Muscle layer of duodenum (tissue), 2 donors: ENCODE data around the gene GTPBP8.
A peak's percentile ranks its signal among the peaks of the same experiment; 100 is the strongest.

Experiments
- H3K27ac ChIP-seq: one replicate; pipeline ENCODE4 v1.7.0; 2013; ENCODE audit warnings: mild to moderate bottlenecking, low read length
- H3K27me3 ChIP-seq: one replicate; pipeline ENCODE4 v1.7.0; 2013; ENCODE audit warnings: low read depth, mild to moderate bottlenecking, control low read depth, low read length
- H3K36me3 ChIP-seq, 2 donors: one replicate each; pipeline ENCODE4 v1.7.0; 2013; ENCODE audit warnings: low read length in 2 of 2, control low read depth in 1 of 2, mild to moderate bottlenecking in 1 of 2; ENCODE audit not compliant: insufficient read depth in 2 of 2, control insufficient read depth in 1 of 2
- H3K4me1 ChIP-seq, 2 donors: one replicate each; pipeline ENCODE4 v1.7.0; 2013; ENCODE audit warnings: low read length in 2 of 2, mild to moderate bottlenecking in 2 of 2, control low read depth in 1 of 2, moderate library complexity in 1 of 2; ENCODE audit not compliant: insufficient read depth in 2 of 2, control insufficient read depth in 1 of 2
- H3K4me3 ChIP-seq, 2 donors: one replicate each; pipeline ENCODE4 v1.7.0; 2013; ENCODE audit warnings: low read length in 2 of 2, low read depth in 1 of 2, mild to moderate bottlenecking in 1 of 2
- H3K9me3 ChIP-seq, 2 donors: one replicate each; pipeline ENCODE4 v1.7.0; 2013; ENCODE audit warnings: low read length in 2 of 2, control low read depth in 1 of 2, mild to moderate bottlenecking in 1 of 2; ENCODE audit not compliant: control insufficient read depth in 1 of 2
- donor health status: healthy.

The GTPBP8 gene

GRCh38 chr3:112973325-112974177 lies 17.2 kb upstream of the GTPBP8 start:
- Histone ChIP-seq H3K9me3 (no peaks in the 10 kb centered on the region), H3K4me3 (peak overlapping the region in 1 of 2 donors; percentile 45), H3K36me3 (no peaks in the 10 kb centered on the region), H3K27ac (no peak overlapping the region), H3K4me1 (no peaks in the 10 kb centered on the region), H3K27me3 (no peaks in the 10 kb centered on the region)

- peak overlapping the region in 1 of 2 donors; percentile 45 for H3K4me3 ChIP-seq
- no peaks in the 10 kb centered on the region for H3K27me3 ChIP-seq
- H3K36me3 ChIP-seq, result no peaks in the 10 kb centered on the region
- H3K9me3 ChIP-seq, result no peaks in the 10 kb centered on the region
- H3K4me1 ChIP-seq, result no peaks in the 10 kb centered on the region
- no peak overlapping the region for H3K27ac ChIP-seq
These were observed 16.6 kb upstream of the GTPBP8 start for GRCh38 chr3:112974178-112974517.

- H3K4me1 ChIP-seq, result no peaks in the 10 kb centered on the region
- H3K4me3 ChIP-seq, result peak within 1 kb of the TSS in 1 of 2 donors; percentile 45
- no peaks in the 10 kb centered on the region for H3K9me3 ChIP-seq
- H3K27me3 ChIP-seq, result no peaks in the 10 kb centered on the region
- no peaks in the 10 kb centered on the region for H3K36me3 ChIP-seq
- peak within 1 kb of the TSS; percentile 36 for H3K27ac ChIP-seq
These were observed 15.9 kb upstream of the GTPBP8 start, which contains the start of gene CD200R1 for GRCh38 chr3:112974894-112975293. Gene CD200R1, minus strand, starts transcription at chr3:112975103. Its CDS starts 246 bp downstream, at chr3:112974857.

- Histone ChIP-seq H3K4me3 (no peak overlapping the region), H3K27ac (no peak overlapping the region), H3K9me3 (no peaks in the 10 kb centered on the region), H3K36me3 (no peaks in the 10 kb centered on the region), H3K27me3 (no peaks in the 10 kb centered on the region), H3K4me1 (no peaks in the 10 kb centered on the region)
These were observed 14.8 kb upstream of the GTPBP8 start for GRCh38 chr3:112976001-112976400.

GRCh38 chr3:112976953-112977352 lies 13.8 kb upstream of the GTPBP8 start:
- Histone ChIP-seq H3K4me1 (no peaks in the 10 kb centered on the region), H3K9me3 (no peaks in the 10 kb centered on the region), H3K36me3 (no peaks in the 10 kb centered on the region), H3K27me3 (no peaks in the 10 kb centered on the region), H3K27ac (no peak overlapping the region), H3K4me3 (no peak overlapping the region)

- no peaks in the 10 kb centered on the region for H3K9me3 ChIP-seq
- H3K27me3 ChIP-seq, result no peaks in the 10 kb centered on the region
- H3K27ac ChIP-seq, result no peak overlapping the region
- H3K4me3 ChIP-seq, result no peak overlapping the region
- H3K36me3 ChIP-seq, result no peaks in the 10 kb centered on the region
- H3K4me1 ChIP-seq, result peaks cover 0 to 1% of the 10 kb centered on the region in 2 donors
These were observed 11.4 kb upstream of the GTPBP8 start for GRCh38 chr3:112979244-112979832.

- no peaks in the 10 kb centered on the region for H3K36me3 ChIP-seq
- H3K9me3 ChIP-seq, result no peaks in the 10 kb centered on the region
- no peak overlapping the region for H3K4me3 ChIP-seq
- no peaks in the 10 kb centered on the region for H3K27me3 ChIP-seq
- no peak overlapping the region for H3K27ac ChIP-seq
- peaks cover 0 to 6% of the 10 kb centered on the region in 2 donors for H3K4me1 ChIP-seq
These were observed 10.7 kb upstream of the GTPBP8 start for GRCh38 chr3:112980080-112980479.

GRCh38 chr3:112982710-112983109 lies 8.1 kb upstream of the GTPBP8 start:
- Histone ChIP-seq H3K27me3 (no peaks in the 10 kb centered on the region), H3K4me3 (no peak overlapping the region), H3K27ac (no peak overlapping the region), H3K36me3 (no peaks in the 10 kb centered on the region), H3K4me1 (peaks cover 0 to 6% of the 10 kb centered on the region in 2 donors), H3K9me3 (no peaks in the 10 kb centered on the region)

- H3K4me1 ChIP-seq, result peaks cover 0 to 6% of the 10 kb centered on the region in 2 donors
- no peaks in the 10 kb centered on the region for H3K9me3 ChIP-seq
- H3K27ac ChIP-seq, result no peak overlapping the region
- no peaks in the 10 kb centered on the region for H3K27me3 ChIP-seq
- no peaks in the 10 kb centered on the region for H3K36me3 ChIP-seq
- H3K4me3 ChIP-seq, result no peak overlapping the region
These were observed 6.3 kb upstream of the GTPBP8 start for GRCh38 chr3:112984485-112984884.

GRCh38 chr3:112987710-112988334 lies 3.0 kb upstream of the GTPBP8 start:
- H3K4me1 ChIP-seq, result peaks cover 14 to 17% of the 10 kb centered on the region in 2 donors
- H3K9me3 ChIP-seq, result no peaks in the 10 kb centered on the region
- no peak overlapping the region for H3K27ac ChIP-seq
- no peaks in the 10 kb centered on the region for H3K27me3 ChIP-seq
- no peaks in the 10 kb centered on the region for H3K36me3 ChIP-seq
- no peak overlapping the region for H3K4me3 ChIP-seq

GRCh38 chr3:112995800-112996199 lies 5.0 kb downstream of the GTPBP8 start:
- no peak overlapping the region for H3K27ac ChIP-seq
- H3K4me3 ChIP-seq, result no peak overlapping the region
- H3K9me3 ChIP-seq, result no peaks in the 10 kb centered on the region
- peaks cover 12 to 18% of the 10 kb centered on the region in 2 donors for H3K4me1 ChIP-seq
- peaks cover 9 to 21% of the 10 kb centered on the region in 2 donors for H3K36me3 ChIP-seq
- H3K27me3 ChIP-seq, result no peaks in the 10 kb centered on the region
